DND-41 (cell line): ENCODE results near the gene RGS9.

Experiments
- EZH2 ChIP-seq: IDR thresholded peaks from 3 replicates; pipeline ENCODE4 v1.6.1; 2012; ENCODE audit warnings: borderline replicate concordance, low read depth, mild to moderate bottlenecking, moderate library complexity, low read length, inconsistent platforms; ENCODE audit not compliant: severe bottlenecking
- TF ChIP-seq, protein P1 (sequence below): IDR thresholded peaks from 2 replicates; pipeline ENCODE4 v1.5.1; 2012; ENCODE audit warnings: borderline replicate concordance, low read length, moderate library complexity, mild to moderate bottlenecking; ENCODE audit not compliant: poor library complexity, severe bottlenecking; ENCODE audit errors: extremely low read depth

GRCh38 chr17:65088621-65089360, 48.4 kb upstream of the RGS9 start:
- no peak for TF ChIP-seq EZH2
- TF ChIP-seq, protein P1, sequence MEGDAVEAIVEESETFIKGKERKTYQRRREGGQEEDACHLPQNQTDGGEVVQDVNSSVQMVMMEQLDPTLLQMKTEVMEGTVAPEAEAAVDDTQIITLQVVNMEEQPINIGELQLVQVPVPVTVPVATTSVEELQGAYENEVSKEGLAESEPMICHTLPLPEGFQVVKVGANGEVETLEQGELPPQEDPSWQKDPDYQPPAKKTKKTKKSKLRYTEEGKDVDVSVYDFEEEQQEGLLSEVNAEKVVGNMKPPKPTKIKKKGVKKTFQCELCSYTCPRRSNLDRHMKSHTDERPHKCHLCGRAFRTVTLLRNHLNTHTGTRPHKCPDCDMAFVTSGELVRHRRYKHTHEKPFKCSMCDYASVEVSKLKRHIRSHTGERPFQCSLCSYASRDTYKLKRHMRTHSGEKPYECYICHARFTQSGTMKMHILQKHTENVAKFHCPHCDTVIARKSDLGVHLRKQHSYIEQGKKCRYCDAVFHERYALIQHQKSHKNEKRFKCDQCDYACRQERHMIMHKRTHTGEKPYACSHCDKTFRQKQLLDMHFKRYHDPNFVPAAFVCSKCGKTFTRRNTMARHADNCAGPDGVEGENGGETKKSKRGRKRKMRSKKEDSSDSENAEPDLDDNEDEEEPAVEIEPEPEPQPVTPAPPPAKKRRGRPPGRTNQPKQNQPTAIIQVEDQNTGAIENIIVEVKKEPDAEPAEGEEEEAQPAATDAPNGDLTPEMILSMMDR, result no peak
